Lower lobe of right lung (tissue), 2 donors: ENCODE measurements around the gene HS6ST1. TPM values are rescaled to one million over a fixed set of nuclear protein-coding genes. Genes with fewer than 3 reads are reported as not detected.

Experiments
- ATAC-seq, 2 donors: fragments of 200-7000 bp; cut with Tn5 transposase; one replicate each; pipeline ENCODE4 v1.9.1; 2020 to 2022; ENCODE audit warnings: mild to moderate bottlenecking in 2 of 2, moderate library complexity in 2 of 2
- DNase-seq: peaks from one replicate; pipeline ENCODE4 v3.0.0-alpha.2; 2020
- H3K27ac ChIP-seq: fragments of 200-600 bp; one replicate; pipeline ENCODE4 v1.8.0; 2022
- H3K27me3 ChIP-seq: fragments of 200-600 bp; one replicate; pipeline ENCODE4 v1.8.0; 2022; ENCODE audit warnings: low read depth
- H3K36me3 ChIP-seq: fragments of 200-600 bp; one replicate; pipeline ENCODE4 v1.8.0; 2022; ENCODE audit warnings: mild to moderate bottlenecking
- H3K4me1 ChIP-seq: fragments of 200-600 bp; one replicate; pipeline ENCODE4 v1.8.0; 2022
- H3K4me3 ChIP-seq: fragments of 200-600 bp; one replicate; pipeline ENCODE4 v1.8.0; 2022; ENCODE audit warnings: mild to moderate bottlenecking
- H3K9me3 ChIP-seq: fragments of 200-600 bp; one replicate; pipeline ENCODE4 v1.8.0; 2022
- CTCF ChIP-seq: fragments of 200-600 bp; IDR thresholded peaks from one replicate; pipeline ENCODE4 v1.8.0; 2022; ENCODE audit warnings: antibody characterized with exemption, mild to moderate bottlenecking
- intact Hi-C: fragments of 100-400 bp; cut with DNase I; formaldehyde crosslinking; loops from one replicate; pipeline ENCODE4 v1.11.0; 2022
- total RNA-seq: library from RNA; stranded (reverse); fragmentation: NEBNext Ultra II Directional; extraction: Animal tissue kit (Norgen Biotek cat#: 25700); gene quantifications from one replicate; pipeline ENCODE4 v1.2.1, GENCODE V29; 2021
- donor health status: DM: no; HTN: yes; CAD: no; lungs with severe emphysema.

The HS6ST1 gene
- total RNA-seq, 1 donor from 2014 or later, result 26.3 TPM

GRCh38 chr2:128293870-128294455 is 24.7 kb downstream of the HS6ST1 start:
- no peak overlapping the region for H3K27ac ChIP-seq

GRCh38 chr2:128293426-128293755 is 25.3 kb downstream of the HS6ST1 start:
- Histone ChIP-seq H3K9me3 (no peaks in the 10 kb centered on the region), H3K4me1 (peaks cover 5% of the 10 kb centered on the region), H3K4me3 (no peak overlapping the region), H3K36me3 (no peaks in the 10 kb centered on the region), H3K27me3 (no peaks in the 10 kb centered on the region), H3K27ac (no peak overlapping the region)
- no peak for DNase-seq
- intact Hi-C loops, result no loop called here
- ATAC-seq, result no peak
- no peak for TF ChIP-seq CTCF

More at GRCh38 chr2:128293870-128294455, 24.7 kb downstream of the HS6ST1 start:
- Histone ChIP-seq H3K36me3 (no peaks in the 10 kb centered on the region), H3K4me3 (no peak overlapping the region), H3K4me1 (peaks cover 5% of the 10 kb centered on the region), H3K27me3 (no peaks in the 10 kb centered on the region), H3K9me3 (no peaks in the 10 kb centered on the region)
- ATAC-seq, result no peak
- TF ChIP-seq CTCF, result no peak
- intact Hi-C loops, result no loop called here
- no peak for DNase-seq

- H3K4me3 ChIP-seq, result no peak overlapping the region
- H3K9me3 ChIP-seq, result no peaks in the 10 kb centered on the region
- H3K4me1 ChIP-seq, result peaks cover 5% of the 10 kb centered on the region
- H3K27ac ChIP-seq, result no peak overlapping the region
- TF ChIP-seq CTCF, result no peak
- no peaks in the 10 kb centered on the region for H3K36me3 ChIP-seq
- no peak for DNase-seq
- no peaks in the 10 kb centered on the region for H3K27me3 ChIP-seq
- ATAC-seq, result peak in 1 of 2 donors; percentile 21
- intact Hi-C loops, result no loop called here
Observed at GRCh38 chr2:128292599-128293425, 25.9 kb downstream of the HS6ST1 start.

- no peak for DNase-seq
- Histone ChIP-seq H3K4me3 (no peak overlapping the region), H3K27me3 (no peaks in the 10 kb centered on the region), H3K9me3 (no peaks in the 10 kb centered on the region), H3K27ac (no peak overlapping the region), H3K36me3 (no peaks in the 10 kb centered on the region), H3K4me1 (peaks cover 5% of the 10 kb centered on the region)
- intact Hi-C loops, result no loop called here
- peak in 1 of 2 donors; percentile 5 for ATAC-seq
- no peak for TF ChIP-seq CTCF
Observed at GRCh38 chr2:128291844-128292598, 26.6 kb downstream of the HS6ST1 start.

- Histone ChIP-seq H3K27me3 (no peaks in the 10 kb centered on the region), H3K4me1 (peaks cover 7% of the 10 kb centered on the region), H3K4me3 (no peak overlapping the region), H3K36me3 (no peaks in the 10 kb centered on the region), H3K27ac (no peak overlapping the region), H3K9me3 (no peaks in the 10 kb centered on the region)
- intact Hi-C loops, result no loop called here
- TF ChIP-seq CTCF, result no peak
- ATAC-seq (peak in 1 of 2 donors; percentile 3), DNase-seq (no peak)
Observed at GRCh38 chr2:128291161-128291843, 27.4 kb downstream of the HS6ST1 start.
